DMS53 treated with DMSO at 0.1 percent for 48 hours (cell line): ENCODE results near the gene ATRX.
A peak's percentile ranks its signal among the peaks of the same experiment; 100 is the strongest.
"Not testable (repeated sequence)": the region's sequence is repeated elsewhere in the genome, so short reads cannot be mapped to it uniquely, and the experiment has no call there.

Experiments used
- DNase-seq: peaks from one replicate; lab custom pipeline; 2025; ENCODE audit not compliant: unreplicated experiment; lab: John Stamatoyannopoulos, UW

The ATRX gene

GRCh38 chrX:77731821-77732419 is 54.1 kb downstream of the ATRX start:
- no peak for DNase-seq

GRCh38 chrX:77726095-77726494 is 59.9 kb downstream of the ATRX start:
- DNase-seq = not testable (repeated sequence)

- DNase-seq = no peak
These were observed 62.3 kb downstream of the ATRX start for GRCh38 chrX:77723681-77724080.

GRCh38 chrX:77719388-77719787 is 66.6 kb downstream of the ATRX start:
- DNase-seq = no peak

- no peak for DNase-seq
These were observed 81.1 kb downstream of the ATRX start for GRCh38 chrX:77704881-77705280.

GRCh38 chrX:77698242-77698641 is 87.8 kb downstream of the ATRX start:
- no peak for DNase-seq

GRCh38 chrX:77694491-77694890 is 91.5 kb downstream of the ATRX start:
- DNase-seq = no peak

GRCh38 chrX:77693594-77693993 is 92.4 kb downstream of the ATRX start:
- no peak for DNase-seq

- no peak for DNase-seq
These were observed 94.1 kb downstream of the ATRX start for GRCh38 chrX:77691916-77692315.

- no peak for DNase-seq
These were observed 96.6 kb downstream of the ATRX start for GRCh38 chrX:77689376-77689775.

GRCh38 chrX:77685683-77686082 is 100.3 kb downstream of the ATRX start:
- not testable (repeated sequence) for DNase-seq

- DNase-seq = no peak
These were observed 106.9 kb downstream of the ATRX start for GRCh38 chrX:77679144-77679543.

GRCh38 chrX:77675986-77676385 is 110.0 kb downstream of the ATRX start:
- DNase-seq = no peak

- no peak for DNase-seq
These were observed 117.4 kb downstream of the ATRX start for GRCh38 chrX:77668391-77669237.

GRCh38 chrX:77658886-77659285 is 127.1 kb downstream of the ATRX start:
- no peak for DNase-seq

- DNase-seq = no peak
These were observed 133.9 kb downstream of the ATRX start for GRCh38 chrX:77652095-77652494.

GRCh38 chrX:77640702-77641101 is 145.3 kb downstream of the ATRX start:
- DNase-seq = no peak

- no peak for DNase-seq
These were observed 146.2 kb downstream of the ATRX start for GRCh38 chrX:77639820-77640219.

GRCh38 chrX:77638397-77638796 is 147.6 kb downstream of the ATRX start:
- DNase-seq = no peak

GRCh38 chrX:77635373-77635772 is 150.6 kb downstream of the ATRX start:
- no peak for DNase-seq

GRCh38 chrX:77628294-77629025 is 157.6 kb downstream of the ATRX start:
- DNase-seq = peak; percentile 1

- DNase-seq = no peak
These were observed 163.3 kb downstream of the ATRX start for GRCh38 chrX:77622672-77623071.
